ENCODE measurements around the gene REPS1. TPM values are rescaled to one million over a fixed set of nuclear protein-coding genes. Genes with fewer than 3 reads are reported as not detected.
"Not testable (repeated sequence)": the region's sequence is repeated elsewhere in the genome, so short reads cannot be mapped to it uniquely, and the experiment has no call there.

The REPS1 gene
- total RNA-seq, 1 experiment from 2014 or later: 27.0 TPM

DNA sequence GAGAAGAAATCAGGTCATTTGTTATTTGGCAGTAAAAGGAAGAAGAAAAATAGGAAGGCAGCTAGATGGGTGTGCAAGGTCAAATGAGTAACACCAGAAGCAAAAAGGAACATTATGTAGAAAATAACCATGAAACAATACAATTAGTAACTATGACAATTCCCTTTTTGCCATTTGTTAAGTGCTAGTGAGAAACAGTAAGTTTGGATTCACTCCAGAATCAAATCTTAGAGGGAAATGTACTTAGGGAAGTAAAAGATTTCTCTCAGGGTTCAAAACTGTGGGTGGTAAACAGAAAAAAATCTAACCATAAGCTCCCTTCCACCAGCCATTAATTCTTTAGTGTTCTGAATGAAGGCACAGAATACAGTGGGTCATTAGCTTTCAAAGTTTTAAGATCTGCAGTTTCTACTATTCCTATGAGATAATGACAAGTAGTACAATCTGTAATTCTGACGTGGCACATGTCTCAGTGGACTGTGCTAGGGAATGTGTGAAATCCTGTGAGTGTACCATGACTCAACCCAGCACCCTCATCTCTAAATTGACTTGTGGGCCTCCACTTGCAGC, 17.1 kb downstream of the REPS1 start:
- DNase-seq (ENCODE audit: low read depth): peak; percentile 91

DNA sequence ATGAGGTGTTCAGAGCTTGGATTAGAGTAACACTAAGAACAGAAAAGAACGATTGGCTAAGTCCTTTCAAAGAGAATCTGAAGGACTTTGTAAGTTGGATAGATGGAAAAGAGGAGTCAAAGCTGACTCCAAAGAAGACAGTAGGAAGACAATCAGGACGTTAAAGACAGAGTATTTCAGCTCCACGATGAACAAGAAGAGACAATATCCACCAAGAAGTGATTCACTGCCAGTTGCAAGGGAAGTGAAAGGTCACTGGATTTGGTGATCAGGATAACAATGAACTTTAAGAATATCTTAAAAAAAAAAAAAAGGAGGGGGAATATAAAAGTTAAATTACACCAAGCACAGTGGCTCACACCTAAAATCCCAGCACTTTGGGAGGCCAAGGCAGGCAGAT, 17.9 kb downstream of the REPS1 start:
- DNase-seq (ENCODE audit: low read depth): no peak

DNA sequence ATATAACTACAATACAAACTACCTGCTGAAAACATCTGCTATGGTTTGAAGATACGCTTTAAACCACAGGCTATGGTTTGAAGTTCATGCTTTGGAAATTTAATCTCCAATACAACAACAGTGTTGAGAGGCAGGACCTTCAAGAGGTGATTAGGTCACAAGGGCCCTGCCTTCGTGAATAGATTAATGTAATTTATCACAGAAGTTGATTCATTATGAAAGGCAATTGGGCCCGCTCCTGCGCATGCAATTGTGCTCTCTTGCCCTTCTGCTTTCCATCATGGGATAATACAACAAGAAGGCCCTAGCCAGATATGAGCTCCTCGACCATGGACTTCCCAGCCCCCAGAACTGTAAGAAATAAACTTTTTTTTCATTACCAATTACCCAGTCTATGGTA, 21.2 kb downstream of the REPS1 start:
- no peak for DNase-seq (ENCODE audit: low read depth)

DNA sequence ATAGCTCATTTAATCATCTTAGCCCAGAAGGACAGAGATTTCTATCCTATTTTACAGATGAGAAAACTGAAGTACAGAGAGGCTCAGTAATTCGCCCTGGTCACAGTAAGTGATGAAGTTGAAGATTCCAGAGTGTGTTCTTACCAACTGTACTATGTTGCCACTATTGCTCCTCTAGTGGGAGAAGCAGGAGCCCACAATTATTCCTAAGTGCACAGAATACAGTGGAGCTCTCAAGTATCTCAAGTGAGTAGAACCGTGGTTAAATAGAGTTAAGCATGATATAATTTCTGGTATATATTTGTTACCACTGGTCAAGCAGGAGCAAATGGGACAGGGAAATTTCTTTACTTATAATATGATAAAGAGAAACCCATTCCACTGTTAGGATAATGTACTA, 22.1 kb downstream of the REPS1 start:
- no peak for DNase-seq (ENCODE audit: low read depth)

DNA sequence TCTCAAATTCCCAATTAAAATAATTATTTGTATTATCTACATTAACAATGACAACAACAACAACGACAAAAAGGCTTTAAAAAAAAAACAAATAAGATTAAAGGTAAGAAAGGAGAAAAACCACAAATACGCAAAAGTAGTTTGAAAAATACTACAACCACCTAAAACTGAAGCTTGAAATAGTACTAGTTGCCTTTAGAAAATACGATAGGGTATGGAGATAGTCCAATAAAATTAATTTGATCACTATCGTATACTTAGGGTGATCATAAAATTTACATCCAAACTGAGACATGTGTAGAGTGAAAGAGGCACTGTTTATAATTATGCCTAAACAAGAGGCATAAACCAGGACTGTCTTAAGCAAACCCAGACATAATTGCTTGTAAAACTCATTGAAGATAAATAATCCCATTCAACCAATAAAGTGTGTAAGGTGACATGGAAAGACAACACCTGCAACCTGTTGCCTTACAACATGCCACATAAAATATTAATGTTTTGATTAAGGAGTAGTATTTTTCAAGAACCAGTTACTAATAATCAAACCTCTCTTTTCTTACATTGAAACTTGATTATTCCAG, 22.7 kb downstream of the REPS1 start:
- no peak for DNase-seq (ENCODE audit: low read depth)

DNA sequence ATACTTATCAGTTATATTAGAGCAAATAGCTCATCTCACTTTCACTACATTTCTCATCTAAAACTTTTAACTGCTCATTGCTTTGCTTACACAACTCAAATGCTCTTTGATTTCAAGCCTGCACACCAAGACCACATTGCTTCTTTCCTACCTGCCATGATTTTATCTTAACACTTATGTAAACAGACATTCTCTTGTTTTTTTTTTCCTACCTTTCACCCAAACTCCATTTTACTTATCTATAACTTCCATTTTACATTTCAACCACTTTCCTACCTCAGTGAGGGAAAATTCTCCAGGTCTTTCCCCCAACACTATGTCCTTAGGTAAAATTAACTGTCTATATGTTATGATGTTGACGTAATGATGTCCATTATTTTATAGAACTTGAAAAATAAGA, 24.0 kb downstream of the REPS1 start:
- DNase-seq (ENCODE audit: low read depth): no peak

DNA sequence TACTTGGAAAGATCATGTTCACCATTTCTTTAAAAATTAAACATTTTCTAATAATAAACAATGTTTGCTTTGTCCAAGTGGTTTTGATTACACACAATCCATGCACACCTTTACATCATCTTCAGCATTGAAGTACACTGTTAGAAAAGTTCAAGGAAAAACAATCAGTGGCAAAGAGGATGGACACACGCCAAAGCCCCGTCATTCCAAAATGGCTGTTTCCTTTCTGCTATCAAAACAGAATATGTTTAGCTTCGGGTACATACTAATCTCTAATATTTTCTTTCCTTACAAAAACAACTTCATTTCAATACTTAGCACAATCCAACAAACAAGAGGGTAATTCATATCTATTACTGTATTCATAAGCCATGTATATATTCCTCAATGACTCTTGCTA, 24.5 kb downstream of the REPS1 start:
- no peak for DNase-seq (ENCODE audit: low read depth)

DNA sequence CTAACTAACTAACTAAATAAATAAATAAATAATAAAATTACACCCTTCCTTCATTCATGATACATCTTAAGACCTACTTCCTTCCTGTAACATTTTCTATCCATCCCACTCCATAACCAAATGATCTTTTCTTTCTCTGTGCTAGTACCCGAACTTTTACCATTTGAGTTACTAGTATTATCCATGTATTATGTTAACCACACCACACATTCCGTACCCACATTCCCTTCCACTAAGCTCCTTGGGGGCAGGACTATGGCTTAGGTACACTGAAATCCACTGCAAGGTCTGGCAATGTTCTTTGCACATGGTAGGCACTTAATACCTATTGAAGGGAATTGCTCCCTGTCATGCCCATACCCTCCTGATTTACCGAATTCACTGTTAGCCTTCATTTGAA, 24.9 kb downstream of the REPS1 start:
- no peak for DNase-seq (ENCODE audit: low read depth)

DNA sequence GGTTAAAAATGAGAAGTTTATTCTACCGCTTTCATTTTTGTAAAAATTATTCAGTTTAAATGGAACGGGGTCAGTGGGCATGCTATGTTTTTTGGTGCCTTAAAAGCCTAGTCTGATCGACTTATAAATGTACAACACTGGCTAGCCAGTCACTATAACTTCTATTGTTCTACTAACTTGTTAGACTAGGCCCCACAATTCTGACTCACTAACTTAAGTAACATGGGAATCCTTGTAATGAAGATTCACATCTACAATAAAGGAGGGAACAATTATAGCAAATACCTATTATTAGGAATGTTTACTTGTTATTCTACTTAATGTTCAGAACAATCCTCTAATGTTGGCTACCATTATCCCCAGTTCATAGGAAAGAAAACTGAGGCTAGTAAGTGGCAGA, 28.5 kb downstream of the REPS1 start:
- DNase-seq (ENCODE audit: low read depth): no peak

DNA sequence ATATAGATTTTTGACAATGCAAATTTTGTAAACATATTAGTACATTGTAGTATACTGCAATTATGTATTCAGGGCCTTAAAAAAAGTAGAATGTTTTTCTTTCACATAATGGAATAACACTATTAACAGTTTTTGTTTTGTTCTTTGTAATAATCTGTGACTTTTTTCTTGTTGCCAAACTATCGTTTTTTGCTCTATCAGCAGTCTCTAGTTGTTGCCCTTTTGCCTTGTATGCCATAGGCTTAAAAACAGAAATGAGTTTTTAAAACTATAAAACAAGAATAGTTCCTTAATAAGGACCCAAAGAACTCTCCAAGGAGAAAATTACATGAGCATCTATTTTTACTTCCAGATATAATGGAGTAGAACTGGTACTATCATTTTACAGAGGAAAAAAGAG, 29.5 kb downstream of the REPS1 start:
- no peak for DNase-seq (ENCODE audit: low read depth)

DNA sequence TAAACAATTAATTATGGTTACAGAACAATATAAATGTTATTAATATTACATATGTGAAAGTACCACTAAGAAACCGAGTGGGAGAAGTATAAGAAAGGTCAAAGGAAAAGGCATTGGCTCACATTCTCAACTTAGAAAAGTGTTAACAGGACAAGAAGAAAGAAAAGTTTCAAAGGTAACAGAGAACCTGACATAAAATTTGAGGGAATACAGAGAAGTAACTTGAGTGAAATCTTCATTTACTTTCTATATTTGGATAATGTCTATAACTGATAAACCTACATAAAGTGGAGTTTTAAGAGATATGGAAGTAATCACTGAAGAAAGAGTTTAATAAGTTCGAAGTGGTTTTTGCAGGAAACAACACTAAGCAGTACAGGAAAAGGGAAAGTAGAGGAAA, 30.1 kb downstream of the REPS1 start:
- DNase-seq (ENCODE audit: low read depth): no peak

DNA sequence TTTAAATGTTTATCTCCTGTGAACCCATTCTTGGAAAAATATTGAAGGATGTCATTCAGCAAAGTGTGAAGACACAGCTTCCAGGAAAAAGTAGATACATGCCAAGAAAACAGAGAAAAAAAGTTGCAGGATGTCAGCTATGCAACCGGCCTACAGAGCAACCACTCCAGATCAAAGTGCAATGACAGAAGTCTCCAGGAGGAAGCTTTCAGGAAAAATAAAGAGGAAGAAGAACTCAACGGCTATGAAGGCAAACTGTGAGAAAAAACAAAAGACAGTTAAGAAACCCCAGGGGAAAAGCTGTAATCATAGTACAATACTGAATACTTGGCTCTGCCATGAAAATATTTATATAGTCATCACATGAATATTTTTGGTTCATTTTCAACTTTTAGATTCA, 30.6 kb downstream of the REPS1 start:
- DNase-seq (ENCODE audit: low read depth): no peak

DNA sequence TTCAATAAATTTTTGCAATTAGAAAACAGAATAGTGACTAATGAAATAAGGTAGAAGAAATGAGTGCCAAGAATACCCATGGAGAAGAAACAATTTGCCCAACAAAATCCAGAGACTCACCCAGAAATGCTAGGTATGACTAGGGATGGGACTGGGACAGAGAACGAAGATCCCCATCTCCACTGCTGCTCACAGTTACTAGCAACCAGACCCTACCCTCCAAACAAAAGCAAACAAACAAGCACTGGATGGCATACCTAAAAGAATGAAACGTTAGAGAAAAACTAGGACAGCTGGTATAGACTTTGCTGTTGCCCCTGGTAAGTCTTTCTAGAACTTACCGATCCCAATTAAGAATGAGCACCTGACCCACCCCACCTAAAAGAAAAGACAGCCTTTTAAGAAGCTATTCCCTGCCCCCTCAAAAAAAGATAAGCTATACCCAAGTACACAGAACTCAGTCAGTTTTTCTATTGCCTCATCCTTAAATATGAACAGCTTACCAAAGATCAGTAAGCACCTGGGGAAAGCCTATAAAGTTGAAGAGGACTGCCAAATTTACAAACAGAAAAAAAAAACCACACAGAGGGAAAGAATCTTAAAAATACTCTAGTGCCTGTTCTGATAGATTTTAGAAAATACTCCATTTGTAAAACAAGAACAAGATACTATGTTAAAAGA, 31.7 kb downstream of the REPS1 start:
- no peak for DNase-seq (ENCODE audit: low read depth)

DNA sequence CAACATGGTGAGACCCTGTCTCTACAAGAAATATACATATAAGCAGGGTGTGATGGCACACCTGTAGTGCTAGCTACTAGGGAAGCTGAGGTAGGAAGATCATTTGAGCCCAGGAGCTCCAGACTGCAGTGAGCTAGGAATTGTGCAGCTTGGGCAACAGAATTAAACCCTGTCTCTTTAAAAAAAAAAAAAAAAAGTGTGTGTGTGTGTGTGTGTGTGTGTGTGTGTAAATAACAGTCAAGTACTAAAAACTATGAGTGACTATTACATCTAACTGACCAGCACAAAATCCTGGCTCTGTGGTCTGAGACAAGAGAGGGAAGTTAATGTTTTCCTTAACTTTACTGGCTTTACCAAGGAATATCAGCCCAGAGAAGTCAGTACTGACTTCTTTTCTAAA, 32.8 kb downstream of the REPS1 start:
- no peak for DNase-seq (ENCODE audit: low read depth)

DNA sequence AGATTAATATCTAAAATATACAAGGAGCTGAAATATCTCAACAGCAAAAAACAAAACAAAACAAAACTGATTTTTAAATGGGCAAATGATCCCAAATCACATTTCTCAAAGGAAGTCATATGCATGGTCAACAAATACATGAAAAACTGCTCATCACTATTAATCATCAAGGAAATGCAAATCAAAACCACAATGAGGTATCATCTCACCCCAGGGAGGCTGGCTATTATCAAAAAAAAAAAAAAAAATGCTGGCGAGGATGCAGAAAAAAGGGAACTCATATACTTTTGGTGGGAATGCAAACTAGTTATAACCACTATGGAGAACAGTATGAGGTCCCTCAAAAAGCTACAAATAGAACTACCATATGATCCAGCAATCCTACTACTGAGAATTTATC, 34.6 kb downstream of the REPS1 start:
- peak; percentile 60 for DNase-seq (ENCODE audit: low read depth)

DNA sequence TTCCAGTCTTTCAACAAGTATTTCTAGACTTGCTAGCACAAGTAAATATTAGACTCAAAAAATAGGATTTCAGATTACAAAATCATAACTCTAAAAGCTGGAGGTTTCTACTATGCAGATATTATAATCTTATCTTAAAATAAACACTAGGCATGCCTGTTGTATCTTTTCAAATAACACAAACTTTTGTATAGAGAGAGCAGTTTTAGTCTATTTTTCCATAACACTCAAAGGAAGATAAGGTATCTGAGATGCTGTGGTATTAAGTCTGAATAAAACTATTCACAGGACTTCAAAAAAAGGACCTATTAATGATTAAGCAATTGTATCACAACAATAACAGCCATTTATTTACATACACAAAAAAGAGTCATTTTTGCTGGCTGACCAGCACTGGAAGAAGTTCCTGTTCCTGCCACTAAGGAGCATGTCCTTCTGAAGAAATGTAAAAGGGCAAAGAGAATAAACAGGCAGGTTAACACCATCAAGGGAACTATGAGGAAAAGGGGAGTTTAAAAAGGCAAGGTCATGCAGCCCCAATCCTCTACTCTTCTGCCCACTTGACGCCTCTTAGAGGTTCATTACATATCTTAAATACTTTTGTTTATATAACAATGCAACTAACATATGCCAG, 39.4 kb downstream of the REPS1 start:
- no peak for DNase-seq (ENCODE audit: low read depth)

DNA sequence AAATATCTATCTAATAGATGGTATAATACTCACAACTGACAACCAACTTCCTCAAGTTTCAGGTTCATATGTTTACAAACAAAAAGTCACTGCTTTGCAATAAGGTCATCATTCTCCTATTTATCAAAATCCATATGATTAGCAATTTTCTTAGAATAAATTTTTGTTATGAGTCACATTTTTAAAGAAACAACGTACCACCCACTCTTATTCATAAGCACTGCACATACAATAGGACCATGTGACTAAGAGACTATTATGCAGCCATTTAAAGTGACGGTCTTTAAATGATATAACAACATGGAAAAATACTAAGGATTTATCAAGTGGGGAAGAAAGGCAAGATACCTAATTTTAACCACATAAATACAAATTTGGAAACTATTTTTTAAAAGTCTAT, 40.0 kb downstream of the REPS1 start:
- DNase-seq (ENCODE audit: low read depth): no peak

DNA sequence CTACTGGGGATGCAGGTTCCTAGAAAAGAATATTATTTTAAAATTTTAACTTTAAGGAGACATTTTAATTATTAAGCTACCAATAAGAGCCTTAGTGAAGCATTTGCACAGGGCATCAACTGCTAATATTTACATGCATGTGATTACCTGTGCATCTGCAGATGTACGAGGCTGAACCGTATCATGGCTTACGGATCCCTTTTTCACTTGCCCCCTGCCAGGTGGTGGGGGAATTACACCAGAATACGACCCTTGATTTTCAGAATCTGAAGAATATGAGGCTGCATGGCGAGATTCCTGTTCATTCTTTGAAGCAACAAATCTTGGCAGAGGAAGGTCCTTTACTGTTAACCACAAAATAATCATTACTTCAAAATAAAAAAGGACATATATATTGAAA, 42.7 kb downstream of the REPS1 start:
- DNase-seq (ENCODE audit: low read depth): no peak

DNA sequence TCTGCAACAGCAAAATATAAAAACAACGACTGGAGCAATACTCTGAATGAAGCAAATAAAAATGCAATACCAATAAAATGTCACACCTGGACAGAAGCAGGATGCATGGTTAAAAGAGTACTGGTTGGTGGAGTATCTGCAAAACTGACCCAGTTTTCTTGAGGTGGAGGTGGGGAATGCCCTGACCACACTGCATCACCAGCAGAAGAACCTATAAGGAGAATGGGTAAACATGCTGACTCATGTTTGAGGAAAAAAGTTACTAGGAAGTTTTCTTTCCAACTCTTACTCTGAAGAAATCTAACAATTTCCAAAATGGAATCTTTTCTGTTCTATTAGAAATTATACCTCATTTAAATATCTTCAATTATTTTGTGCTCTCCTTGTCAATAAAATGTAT, 43.6 kb downstream of the REPS1 start:
- DNase-seq (ENCODE audit: low read depth): peak; percentile 56

DNA sequence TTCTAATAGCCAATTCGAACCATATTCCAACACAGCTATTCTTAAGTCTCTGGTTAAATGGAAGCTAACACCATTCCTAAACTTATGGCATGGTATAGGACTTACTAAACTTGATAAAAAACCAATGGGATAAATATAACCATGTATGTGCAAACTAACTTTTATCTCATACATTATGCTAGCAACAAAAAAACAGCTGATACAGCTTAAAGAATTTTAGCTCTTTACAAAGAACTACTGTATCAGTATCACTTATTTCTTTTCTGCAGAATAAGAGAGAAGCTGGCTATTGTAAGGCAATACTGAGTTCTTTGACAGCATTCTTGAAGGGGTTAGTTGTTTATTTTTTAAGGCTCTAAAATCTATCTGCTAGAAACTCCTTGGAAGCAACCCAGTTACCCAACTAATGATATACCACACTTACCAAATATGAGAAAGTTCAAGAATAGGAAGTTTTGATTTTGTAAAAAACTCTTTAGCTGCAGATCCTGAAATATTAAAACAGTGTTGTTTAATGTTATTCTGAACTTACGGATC, 44.9 kb downstream of the REPS1 start:
- DNase-seq (ENCODE audit: low read depth): no peak

DNA sequence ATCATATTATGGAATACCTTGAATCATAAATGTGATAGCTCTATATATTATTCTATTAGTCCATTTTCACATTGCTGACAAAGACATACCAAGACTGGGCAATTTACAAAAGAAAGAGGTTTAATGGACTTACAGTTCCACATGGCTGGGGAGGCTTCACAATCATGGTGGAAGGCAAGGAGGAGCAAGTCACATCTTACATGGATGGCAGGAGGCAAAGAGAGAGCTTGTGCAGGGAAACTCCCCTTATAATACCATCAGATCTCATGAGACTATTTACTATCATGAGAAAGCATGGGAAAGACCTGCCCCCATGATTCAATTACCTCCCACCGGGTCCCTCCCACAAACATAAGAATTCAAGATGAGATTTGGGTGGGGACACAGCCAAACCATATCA, 51.2 kb downstream of the REPS1 start:
- DNase-seq (ENCODE audit: low read depth): not testable (repeated sequence)

DNA sequence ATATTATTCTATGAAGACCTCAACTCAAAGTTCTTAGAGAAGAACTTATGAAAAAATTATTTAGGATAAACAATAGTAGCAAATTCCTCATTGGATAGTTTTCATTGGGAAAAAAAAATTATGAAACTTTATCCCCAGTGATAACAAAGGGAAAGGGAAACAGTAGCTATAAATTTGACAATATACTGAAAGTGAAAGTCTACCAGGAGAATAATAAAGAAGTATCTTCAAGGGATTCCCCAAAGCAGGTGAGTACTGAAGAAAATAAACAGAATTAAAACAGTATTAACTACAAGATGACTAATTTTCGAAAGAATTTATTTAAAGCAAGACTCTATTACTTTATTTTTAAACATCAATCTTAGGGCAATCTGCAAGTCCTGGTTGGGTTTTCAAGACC, 56.4 kb downstream of the REPS1 start:
- DNase-seq (ENCODE audit: low read depth): no peak

DNA sequence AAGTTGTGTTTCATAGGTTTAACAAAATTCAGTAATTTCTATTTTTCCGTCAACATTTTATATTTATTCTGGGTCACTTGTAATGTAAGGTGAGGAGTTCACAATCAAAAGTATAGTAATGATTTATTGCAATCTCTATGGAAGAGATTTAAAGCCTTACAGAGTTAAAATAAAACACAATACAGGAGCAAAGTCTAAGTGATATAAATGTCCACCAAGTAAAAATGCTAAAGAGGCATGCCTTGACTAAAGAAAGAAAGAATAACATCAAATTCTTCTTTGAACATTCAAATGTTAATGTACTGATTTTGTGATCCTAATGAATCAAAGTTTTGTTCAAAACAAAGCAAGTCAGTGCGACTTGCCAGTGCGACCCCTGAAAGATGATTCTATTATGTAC, 61.5 kb downstream of the REPS1 start:
- no peak for DNase-seq (ENCODE audit: low read depth)

All from RPMI7951 (cell line).